ENCODE results near the gene YIPF7.

Gene YIPF7

GRCh38 chr4:44662623-44663005, 11.2 kb upstream of the YIPF7 start:
- Histone ChIP-seq H3K4ac (ENCODE audit: low read depth, low read length) (no peak overlapping the region), H3K36me3 (ENCODE audit: control insufficient read depth in 1 of 2, insufficient read depth in 2 of 2, low read length in 2 of 2) (no peaks in the 10 kb centered on the region), H3K9me3 (ENCODE audit: insufficient read depth, low read depth, low read length) (no peaks in the 10 kb centered on the region), H3K27ac (ENCODE audit: low read depth, low read length) (no peak overlapping the region), H3K9ac (ENCODE audit: low read length) (no peak overlapping the region), H2BK5ac (ENCODE audit: low read depth, low read length, poor library complexity) (no peak overlapping the region), H3K4me1 (ENCODE audit: control insufficient read depth in 1 of 2, insufficient read depth in 2 of 2, low read length in 2 of 2) (no peaks in the 10 kb centered on the region), H3K4me2 (ENCODE audit: low read length) (no peak overlapping the region), H4K8ac (ENCODE audit: low read depth, low read length) (no peak overlapping the region), H3K4me3 (ENCODE audit: low read depth, low read length) (no peak overlapping the region), H4K12ac (ENCODE audit: low read depth, low read length) (no peak overlapping the region), H2AFZ (ENCODE audit: insufficient read depth, low read length, poor library complexity) (no peak overlapping the region), H3K27me3 (ENCODE audit: insufficient read depth, low read length) (no peaks in the 10 kb centered on the region), H2BK120ac (ENCODE audit: insufficient read depth, low read length, poor library complexity) (no peak overlapping the region), H2AK5ac (ENCODE audit: low read length) (no peak overlapping the region), H3K79me2 (ENCODE audit: control insufficient read depth, insufficient read depth, low read length, poor library complexity) (no peaks in the 10 kb centered on the region), H4K91ac (ENCODE audit: low read depth, low read length) (no peak overlapping the region), H3K18ac (ENCODE audit: low read length) (no peak overlapping the region), H3K79me1 (ENCODE audit: low read length) (no peaks in the 10 kb centered on the region), H3K14ac (ENCODE audit: low read length) (no peak overlapping the region), H2BK12ac (ENCODE audit: low read length) (no peak overlapping the region), H3K23ac (ENCODE audit: low read length) (no peak overlapping the region)
- DNase-seq, result no peak
- WGBS (ENCODE audit: extremely low coverage, insufficient coverage, insufficient read length), result no CpG with 5 or more reads among the region's 2 CpGs

- no peak overlapping the region for H4K8ac ChIP-seq (ENCODE audit: low read depth, low read length)
- H3K27ac ChIP-seq (ENCODE audit: low read depth, low read length), result no peak overlapping the region
- no peak overlapping the region for H4K12ac ChIP-seq (ENCODE audit: low read depth, low read length)
- no peak overlapping the region for H3K23ac ChIP-seq (ENCODE audit: low read length)
- no peak overlapping the region for H2BK5ac ChIP-seq (ENCODE audit: low read depth, low read length, poor library complexity)
- no CpG with 5 or more reads among the region's 1 CpG for WGBS (ENCODE audit: extremely low coverage, insufficient coverage, insufficient read length)
- H3K14ac ChIP-seq (ENCODE audit: low read length), result no peak overlapping the region
- no peak overlapping the region for H3K4me2 ChIP-seq (ENCODE audit: low read length)
- H3K27me3 ChIP-seq (ENCODE audit: insufficient read depth, low read length), result no peaks in the 10 kb centered on the region
- no peak overlapping the region for H3K18ac ChIP-seq (ENCODE audit: low read length)
- no peak overlapping the region for H3K9ac ChIP-seq (ENCODE audit: low read length)
- no peaks in the 10 kb centered on the region for H3K9me3 ChIP-seq (ENCODE audit: insufficient read depth, low read depth, low read length)
- no peak overlapping the region for H3K4ac ChIP-seq (ENCODE audit: low read depth, low read length)
- DNase-seq, result no peak
- H2BK12ac ChIP-seq (ENCODE audit: low read length), result no peak overlapping the region
- no peak overlapping the region for H4K91ac ChIP-seq (ENCODE audit: low read depth, low read length)
- H3K36me3 ChIP-seq (ENCODE audit: control insufficient read depth in 1 of 2, insufficient read depth in 2 of 2, low read length in 2 of 2), result no peaks in the 10 kb centered on the region
- H3K4me3 ChIP-seq (ENCODE audit: low read depth, low read length), result no peak overlapping the region
- no peaks in the 10 kb centered on the region for H3K79me1 ChIP-seq (ENCODE audit: low read length)
- H2AK5ac ChIP-seq (ENCODE audit: low read length), result no peak overlapping the region
- no peaks in the 10 kb centered on the region for H3K4me1 ChIP-seq (ENCODE audit: control insufficient read depth in 1 of 2, insufficient read depth in 2 of 2, low read length in 2 of 2)
- H2BK120ac ChIP-seq (ENCODE audit: insufficient read depth, low read length, poor library complexity), result no peak overlapping the region
- no peak overlapping the region for H2AFZ ChIP-seq (ENCODE audit: insufficient read depth, low read length, poor library complexity)
- H3K79me2 ChIP-seq (ENCODE audit: control insufficient read depth, insufficient read depth, low read length, poor library complexity), result no peaks in the 10 kb centered on the region
These were observed 10.7 kb upstream of the YIPF7 start for GRCh38 chr4:44661940-44662622.

- WGBS (ENCODE audit: extremely low coverage, insufficient coverage, insufficient read length), result no CpG with 5 or more reads among the region's 3 CpGs
- H4K91ac ChIP-seq (ENCODE audit: low read depth, low read length), result no peak overlapping the region
- no peak overlapping the region for H3K27ac ChIP-seq (ENCODE audit: low read depth, low read length)
- H2AK5ac ChIP-seq (ENCODE audit: low read length), result no peak overlapping the region
- H3K79me2 ChIP-seq (ENCODE audit: control insufficient read depth, insufficient read depth, low read length, poor library complexity), result no peaks in the 10 kb centered on the region
- H3K9me3 ChIP-seq (ENCODE audit: insufficient read depth, low read depth, low read length), result no peaks in the 10 kb centered on the region
- H3K27me3 ChIP-seq (ENCODE audit: insufficient read depth, low read length), result no peaks in the 10 kb centered on the region
- DNase-seq, result no peak
- no peak overlapping the region for H4K12ac ChIP-seq (ENCODE audit: low read depth, low read length)
- H3K4ac ChIP-seq (ENCODE audit: low read depth, low read length), result no peak overlapping the region
- H2BK5ac ChIP-seq (ENCODE audit: low read depth, low read length, poor library complexity), result no peak overlapping the region
- no peak overlapping the region for H2BK12ac ChIP-seq (ENCODE audit: low read length)
- H3K36me3 ChIP-seq (ENCODE audit: control insufficient read depth in 1 of 2, insufficient read depth in 2 of 2, low read length in 2 of 2), result no peaks in the 10 kb centered on the region
- H3K79me1 ChIP-seq (ENCODE audit: low read length), result no peaks in the 10 kb centered on the region
- no peak overlapping the region for H3K23ac ChIP-seq (ENCODE audit: low read length)
- no peak overlapping the region for H2BK120ac ChIP-seq (ENCODE audit: insufficient read depth, low read length, poor library complexity)
- no peak overlapping the region for H3K18ac ChIP-seq (ENCODE audit: low read length)
- no peaks in the 10 kb centered on the region for H3K4me1 ChIP-seq (ENCODE audit: control insufficient read depth in 1 of 2, insufficient read depth in 2 of 2, low read length in 2 of 2)
- no peak overlapping the region for H3K14ac ChIP-seq (ENCODE audit: low read length)
- no peak overlapping the region for H3K4me3 ChIP-seq (ENCODE audit: low read depth, low read length)
- H3K4me2 ChIP-seq (ENCODE audit: low read length), result no peak overlapping the region
- H4K8ac ChIP-seq (ENCODE audit: low read depth, low read length), result no peak overlapping the region
- H2AFZ ChIP-seq (ENCODE audit: insufficient read depth, low read length, poor library complexity), result no peak overlapping the region
- H3K9ac ChIP-seq (ENCODE audit: low read length), result no peak overlapping the region
These were observed 9.0 kb upstream of the YIPF7 start for GRCh38 chr4:44660396-44660795.

GRCh38 chr4:44652002-44652401, 577 bp upstream of the YIPF7 start:
- Histone ChIP-seq H3K36me3 (ENCODE audit: control insufficient read depth in 1 of 2, insufficient read depth in 2 of 2, low read length in 2 of 2) (no peaks in the 10 kb centered on the region), H3K14ac (ENCODE audit: low read length) (no peak overlapping the region), H3K4me3 (ENCODE audit: low read depth, low read length) (no peak overlapping the region), H4K8ac (ENCODE audit: low read depth, low read length) (no peak overlapping the region), H2BK12ac (ENCODE audit: low read length) (no peak overlapping the region), H4K12ac (ENCODE audit: low read depth, low read length) (no peak overlapping the region), H3K27me3 (ENCODE audit: insufficient read depth, low read length) (no peaks in the 10 kb centered on the region), H2BK5ac (ENCODE audit: low read depth, low read length, poor library complexity) (no peak overlapping the region), H3K9ac (ENCODE audit: low read length) (no peak overlapping the region), H2AK5ac (ENCODE audit: low read length) (no peak overlapping the region), H2AFZ (ENCODE audit: insufficient read depth, low read length, poor library complexity) (no peak overlapping the region), H3K23ac (ENCODE audit: low read length) (no peak overlapping the region), H3K27ac (ENCODE audit: low read depth, low read length) (no peak overlapping the region), H3K79me1 (ENCODE audit: low read length) (no peaks in the 10 kb centered on the region), H4K91ac (ENCODE audit: low read depth, low read length) (no peak overlapping the region), H3K18ac (ENCODE audit: low read length) (no peak overlapping the region), H3K4me1 (ENCODE audit: control insufficient read depth in 1 of 2, insufficient read depth in 2 of 2, low read length in 2 of 2) (no peaks in the 10 kb centered on the region), H3K9me3 (ENCODE audit: insufficient read depth, low read depth, low read length) (no peaks in the 10 kb centered on the region), H3K4me2 (ENCODE audit: low read length) (no peak overlapping the region), H3K4ac (ENCODE audit: low read depth, low read length) (no peak overlapping the region), H2BK120ac (ENCODE audit: insufficient read depth, low read length, poor library complexity) (no peak overlapping the region), H3K79me2 (ENCODE audit: control insufficient read depth, insufficient read depth, low read length, poor library complexity) (no peaks in the 10 kb centered on the region)
- no CpG with 5 or more reads among the region's 1 CpG for WGBS (ENCODE audit: extremely low coverage, insufficient coverage, insufficient read length)
- no peak for DNase-seq

All from trophoblast cell (in vitro differentiated cells and primary cell).